ENCODE results near the gene SHFL. TPM values are rescaled to one million over a fixed set of nuclear protein-coding genes. Genes with fewer than 3 reads are reported as not detected.

The SHFL gene
- total and polyA plus RNA-seq, 2 of the 8 experiments (the other 6 are each of a cell fraction or from before 2014, with no cell fraction given), result 25.3 to 37.1 TPM

DNA sequence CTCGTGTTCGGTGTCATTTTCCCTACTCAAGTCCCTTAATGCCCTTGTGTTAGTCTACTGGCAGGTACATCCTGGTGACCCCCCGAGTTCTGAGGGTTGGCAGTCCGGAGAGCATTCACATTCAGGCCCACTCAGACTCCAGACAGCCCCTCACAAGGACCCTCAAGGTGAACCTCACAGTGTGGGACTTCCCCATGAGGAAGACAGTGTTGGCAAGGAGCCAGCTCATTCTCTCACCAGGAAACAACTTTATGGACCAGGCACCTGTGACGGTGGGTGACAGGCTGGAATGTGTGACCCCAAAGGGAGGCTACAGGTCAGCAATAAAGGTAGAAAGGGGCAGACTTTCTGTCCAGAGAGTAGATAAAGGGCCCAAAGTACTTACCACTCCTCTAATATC is 48.3 kb upstream of the SHFL start:
- H2BK120ac ChIP-seq (replicated peaks; ENCODE audit: low read depth, low read length), result no peak overlapping the region
- no peaks in the 10 kb centered on the region for H4K20me1 ChIP-seq (replicated peaks in 1 of 2; ENCODE audit: control insufficient read depth in 1 of 2, insufficient read depth in 2 of 2, low read length in 2 of 2)
- no peak overlapping the region for H3K18ac ChIP-seq (ENCODE audit: extremely low read depth, low read length)
- H3K36me3 ChIP-seq (ENCODE audit: control insufficient read depth in 2 of 4, insufficient read depth in 4 of 4, low read length in 3 of 4), result no peaks in the 10 kb centered on the region
- no peaks in the 10 kb centered on the region for H3K79me1 ChIP-seq (ENCODE audit: low read depth, low read length)
- H3K9ac ChIP-seq (replicated peaks in 1 of 4; ENCODE audit: extremely low read depth in 1 of 4, low read depth in 3 of 4, low read length in 3 of 4), result no peak overlapping the region
- no peak overlapping the region for H2BK5ac ChIP-seq (ENCODE audit: low read depth, low read length)
- 80% methylated on average over 5 of the region's 5 CpGs; no CpG with 5 or more reads in 1 of the 2 experiments for WGBS, 2 experiments (ENCODE audit: extremely low coverage in 1 of 2, insufficient coverage in 1 of 2, insufficient read length in 1 of 2, insufficient replicate concordance in 2 of 2, low coverage in 1 of 2, low lambda C conversion rate in 2 of 2, missing lambda C conversion rate in 1 of 2)
- H3K56ac ChIP-seq (replicated peaks; ENCODE audit: insufficient read length, low read depth, low read length), result no peak overlapping the region
- H4K91ac ChIP-seq (replicated peaks; ENCODE audit: insufficient read length, low read length), result no peak overlapping the region
- no peak overlapping the region for H3K4me3 ChIP-seq (ENCODE audit: extremely low read depth in 1 of 4, insufficient read depth in 2 of 4, low read depth in 3 of 4, low read length in 4 of 4)
- no peak overlapping the region for H4K8ac ChIP-seq (ENCODE audit: extremely low read depth, insufficient read depth, low read length)
- H3K4me2 ChIP-seq (ENCODE audit: insufficient read depth in 1 of 2, low read depth in 2 of 2, low read length in 2 of 2), result no peak overlapping the region
- ChIA-PET POLR2A (ENCODE audit: partially characterized antibody) (no interaction called here), CTCF (ENCODE audit: partially characterized antibody) (interaction anchor here (1.1 kb wide), 1 partner anchor 54 kb away, joined by 3 read pairs; no protein-coding TSS in a partner anchor)
- no peak for FAIRE-seq
- no peak overlapping the region for H3K4ac ChIP-seq (replicated peaks; ENCODE audit: insufficient read length, low read depth, low read length)
- H2BK20ac ChIP-seq (ENCODE audit: low read length), result no peak overlapping the region
- no peak overlapping the region for H2AK5ac ChIP-seq (ENCODE audit: low read depth, low read length)
- no peak overlapping the region for H2AFZ ChIP-seq (ENCODE audit: low read length)
- H2BK15ac ChIP-seq (ENCODE audit: low read length), result no peak overlapping the region
- no peak for DNase-seq (ENCODE audit: low read depth in 1 of 2, low spot score in 2 of 2)
- no peak overlapping the region for H3K27ac ChIP-seq (ENCODE audit: low read depth, low read length)
- H3K23ac ChIP-seq (ENCODE audit: insufficient read length), result no peak overlapping the region
- no peaks in the 10 kb centered on the region; a peak in 1 of 7 replicates for H3K27me3 ChIP-seq (replicated peaks in 1 of 4; ENCODE audit: control insufficient read depth in 3 of 4, extremely low read depth in 1 of 4, insufficient read depth in 3 of 4, low read length in 3 of 4)
- H2BK12ac ChIP-seq (ENCODE audit: low read depth, low read length), result no peak overlapping the region
- no peaks in the 10 kb centered on the region for H3K79me2 ChIP-seq (ENCODE audit: control insufficient read depth in 1 of 2, insufficient read depth in 2 of 2, low read length in 2 of 2)
- H3K14ac ChIP-seq (ENCODE audit: insufficient read length), result no peak overlapping the region
- H3K23me2 ChIP-seq (ENCODE audit: low read depth, low read length), result no peaks in the 10 kb centered on the region
- H4K5ac ChIP-seq (ENCODE audit: insufficient read length, low read depth, low read length), result no peak overlapping the region
- no peaks in the 10 kb centered on the region for H3K4me1 ChIP-seq (replicated peaks in 1 of 4; ENCODE audit: control insufficient read depth in 3 of 4, insufficient read depth in 4 of 4, low read length in 3 of 4)
- H3K9me3 ChIP-seq (ENCODE audit: insufficient read depth in 2 of 2, low read depth in 1 of 2, low read length in 1 of 2), result peaks cover 30 to 32% of the 10 kb centered on the region in 2 experiments
- no peak for TF ChIP-seq CEBPB (IDR thresholded peaks at IDR 0.05; ENCODE audit: low read depth, low read length)
